CD14-positive monocyte (primary cell): ENCODE measurements around the gene LPAR5. TPM values are rescaled to one million over a fixed set of nuclear protein-coding genes. Genes with fewer than 3 reads are reported as not detected.

Experiments
- DNase-seq, 3 donors: peaks; one replicate each; pipeline ENCODE4 v3.0.0-alpha.2; 2011 to 2022
- H2AFZ ChIP-seq: 2 replicates; pipeline ENCODE4 v1.6.0; 2012; ENCODE audit warnings: mild to moderate bottlenecking, low read depth, low read length, inconsistent platforms; ENCODE audit not compliant: insufficient read depth, poor library complexity, severe bottlenecking
- H3K27ac ChIP-seq, 2 donors: 1 replicate in 1 of 2; 2 replicates in 1 of 2; pipeline ENCODE4 v1.5.1; 2012 to 2013; ENCODE audit warnings: low read length in 2 of 2, control low read depth in 1 of 2, inconsistent platforms in 1 of 2, low read depth in 1 of 2, mild to moderate bottlenecking in 1 of 2
- H3K27me3 ChIP-seq, 2 donors: one replicate each; pipeline versions ENCODE4 v1.6.0 to v1.6.1; 2011 to 2013; ENCODE audit warnings: low read length in 2 of 2; ENCODE audit not compliant: control insufficient read depth in 2 of 2, insufficient read depth in 2 of 2
- H3K36me3 ChIP-seq, 2 donors: replicated peaks in 1 of 2; 1 replicate in 1 of 2; 2 replicates in 1 of 2; pipeline versions ENCODE4 v1.5.1 to v1.6.1; 2012 to 2013; ENCODE audit warnings: low read length in 2 of 2, control low read depth in 1 of 2, inconsistent platforms in 1 of 2, mild to moderate bottlenecking in 1 of 2; ENCODE audit not compliant: insufficient read depth in 2 of 2, control insufficient read depth in 1 of 2
- H3K4me1 ChIP-seq, 2 donors: 1 replicate in 1 of 2; 2 replicates in 1 of 2; pipeline versions ENCODE4 v1.5.1 to v1.6.1; 2012 to 2013; ENCODE audit warnings: low read length in 2 of 2, control low read depth in 1 of 2, inconsistent platforms in 1 of 2, mild to moderate bottlenecking in 1 of 2, moderate library complexity in 1 of 2; ENCODE audit not compliant: insufficient read depth in 2 of 2, control insufficient read depth in 1 of 2
- H3K4me2 ChIP-seq: replicated peaks from 2 replicates; pipeline ENCODE3; 2012; ENCODE audit warnings: low read length, moderate library complexity, mild to moderate bottlenecking; ENCODE audit not compliant: poor library complexity, severe bottlenecking; ENCODE audit errors: extremely low read depth
- H3K4me3 ChIP-seq, 3 experiments: fragments of 200-600 bp in 1 of 3; sonication (generic) in 1 of 3; replicated peaks in 1 of 3; 1 replicate in 2 of 3; 2 replicates in 1 of 3; pipeline ENCODE4 v1.5.1; 2011 to 2013; ENCODE audit warnings: low read length in 3 of 3, mild to moderate bottlenecking in 3 of 3, control low read depth in 2 of 3, low read depth in 2 of 3, inconsistent platforms in 1 of 3, moderate library complexity in 1 of 3
- H3K79me2 ChIP-seq: 2 replicates; pipeline ENCODE4 v1.6.0; 2012; ENCODE audit warnings: mild to moderate bottlenecking, control low read depth, inconsistent platforms, low read length, moderate library complexity; ENCODE audit not compliant: insufficient read depth
- H3K9ac ChIP-seq: 2 replicates; pipeline ENCODE4 v1.6.0; 2017; ENCODE audit warnings: low read length, mild to moderate bottlenecking; ENCODE audit not compliant: insufficient read depth, poor library complexity, severe bottlenecking
- H3K9me3 ChIP-seq, 2 donors: replicated peaks in 1 of 2; 1 replicate in 1 of 2; 2 replicates in 1 of 2; pipeline versions ENCODE4 v1.5.1 to v1.6.1; 2012 to 2013; ENCODE audit warnings: low read length in 2 of 2, control low read depth in 1 of 2; ENCODE audit not compliant: control insufficient read depth in 1 of 2, insufficient read depth in 1 of 2
- H4K20me1 ChIP-seq: 2 replicates; pipeline ENCODE4 v1.6.0; 2012; ENCODE audit warnings: mild to moderate bottlenecking, low read length, control low read depth, moderate library complexity; ENCODE audit not compliant: insufficient read depth
- H3K27ac Mint-ChIP-seq, 7 donors: one replicate each; pipeline ENCODE4 v1.8.0; 2020; ENCODE audit warnings: mild to moderate bottlenecking in 7 of 7, mixed read lengths in 7 of 7, moderate library complexity in 6 of 7, inconsistent platforms in 2 of 7
- H3K27me3 Mint-ChIP-seq, 3 donors: one replicate each; pipeline ENCODE4 v1.8.0; 2021 to 2022; ENCODE audit warnings: low read depth in 3 of 3, mild to moderate bottlenecking in 3 of 3, mixed read lengths in 3 of 3, moderate library complexity in 3 of 3, inconsistent platforms in 1 of 3
- H3K36me3 Mint-ChIP-seq, 2 donors: one replicate each; pipeline ENCODE4 v1.8.0; 2020; ENCODE audit warnings: mixed read lengths in 2 of 2, inconsistent platforms in 1 of 2, mild to moderate bottlenecking in 1 of 2
- H3K4me1 Mint-ChIP-seq: one replicate; pipeline ENCODE4 v1.8.0; 2020; ENCODE audit warnings: mild to moderate bottlenecking, mixed read lengths
- H3K4me3 Mint-ChIP-seq, 2 donors: one replicate each; pipeline ENCODE4 v1.8.0; 2020; ENCODE audit warnings: mild to moderate bottlenecking in 2 of 2, mixed read lengths in 2 of 2, moderate library complexity in 1 of 2
- H3K9me3 Mint-ChIP-seq, 7 donors: one replicate each; pipeline ENCODE4 v1.8.0; 2020 to 2022; ENCODE audit warnings: mixed read lengths in 7 of 7, mild to moderate bottlenecking in 6 of 7, moderate library complexity in 6 of 7, inconsistent platforms in 2 of 7
- WGBS: methylation state at CpG from one replicate; pipeline ENCODE4 v1.1.5; 2013; ENCODE audit warnings: missing lambda C conversion rate; ENCODE audit not compliant: insufficient coverage; 5-methylcytosine and 5-hydroxymethylcytosine counted together
- intact Hi-C, 2 donors: fragments of 100-400 bp; cut with micrococcal nuclease; formaldehyde crosslinking; loops; one replicate each; pipeline versions ENCODE4 v1.15.0 to v1.15.1; 2023
- polyA plus RNA-seq, 3 donors: library from polyadenylated mRNA; depleted of rRNA in 1 of 3; unstranded in 2 of 3; stranded (reverse) in 1 of 3; fragments of 300-500 nt in 2 of 3; fragments of >200 nt in 1 of 3; fragmentation: Illumina TruSeq in 2 of 3; gene quantifications; 1 replicate in 2 of 3; 2 replicates in 1 of 3; pipeline ENCODE4 v1.2.3, GENCODE V29; 2012 to 2021
- TF ChIP-seq, protein P1 (sequence below): fragments of 200-600 bp; IDR thresholded peaks from one replicate; pipeline ENCODE4 v1.8.0; 2022; ENCODE audit warnings: antibody characterized with exemption, mild to moderate bottlenecking

LPAR5 gene
- polyA plus RNA-seq, 3 donors = 0.11 to 0.18 (median 0.14) TPM

- 5% methylated on average over 36 of the region's 38 CpGs for WGBS
- Histone ChIP-seq H3K36me3 (peaks cover 28 to 31% of the 10 kb centered on the region in 2 donors), H3K9me3 (no peaks in the 10 kb centered on the region), H3K4me2 (peak within 1 kb of the TSS; percentile 94), H3K4me3 (peak within 1 kb of the TSS; percentile 48 to 83 (median 59)), H3K27ac (peak within 1 kb of the TSS; percentile 64 to 90), H3K79me2 (peaks cover 10% of the 10 kb centered on the region), H3K9ac (peak within 1 kb of the TSS; percentile 76), H4K20me1 (no peaks in the 10 kb centered on the region), H3K4me1 (peaks cover 43 to 53% of the 10 kb centered on the region in 2 donors), H3K27me3 (no peaks in the 10 kb centered on the region), H2AFZ (peak within 1 kb of the TSS; percentile 75)
- peaks cover 27 to 38% of the 10 kb centered on the region in 2 donors for H3K36me3 Mint-ChIP-seq
- peaks cover 45% of the 10 kb centered on the region for H3K4me1 Mint-ChIP-seq
- H3K4me3 Mint-ChIP-seq = peak within 1 kb of the TSS; percentile 93 to 94
- H3K27me3 Mint-ChIP-seq = peaks cover 0 to 2% (median 0%) of the 10 kb centered on the region in 3 donors
- H3K9me3 Mint-ChIP-seq = no peaks in the 10 kb centered on the region
- TF ChIP-seq, protein P1, sequence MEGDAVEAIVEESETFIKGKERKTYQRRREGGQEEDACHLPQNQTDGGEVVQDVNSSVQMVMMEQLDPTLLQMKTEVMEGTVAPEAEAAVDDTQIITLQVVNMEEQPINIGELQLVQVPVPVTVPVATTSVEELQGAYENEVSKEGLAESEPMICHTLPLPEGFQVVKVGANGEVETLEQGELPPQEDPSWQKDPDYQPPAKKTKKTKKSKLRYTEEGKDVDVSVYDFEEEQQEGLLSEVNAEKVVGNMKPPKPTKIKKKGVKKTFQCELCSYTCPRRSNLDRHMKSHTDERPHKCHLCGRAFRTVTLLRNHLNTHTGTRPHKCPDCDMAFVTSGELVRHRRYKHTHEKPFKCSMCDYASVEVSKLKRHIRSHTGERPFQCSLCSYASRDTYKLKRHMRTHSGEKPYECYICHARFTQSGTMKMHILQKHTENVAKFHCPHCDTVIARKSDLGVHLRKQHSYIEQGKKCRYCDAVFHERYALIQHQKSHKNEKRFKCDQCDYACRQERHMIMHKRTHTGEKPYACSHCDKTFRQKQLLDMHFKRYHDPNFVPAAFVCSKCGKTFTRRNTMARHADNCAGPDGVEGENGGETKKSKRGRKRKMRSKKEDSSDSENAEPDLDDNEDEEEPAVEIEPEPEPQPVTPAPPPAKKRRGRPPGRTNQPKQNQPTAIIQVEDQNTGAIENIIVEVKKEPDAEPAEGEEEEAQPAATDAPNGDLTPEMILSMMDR = no peak
- H3K27ac Mint-ChIP-seq = peak within 1 kb of the TSS; percentile 91 to 96 (median 94)
- peak; percentile 78 to 87 (median 80) for DNase-seq
- intact Hi-C loops = loop anchor here in 1 of 2 donors (10.0 kb wide), 1 partner anchor 48 kb away; no protein-coding TSS in a partner anchor
These were observed 11.4 kb upstream of the LPAR5 start, which contains the start of gene ACRBP for GRCh38 chr12:6647083-6647604. Gene ACRBP (minus strand): TSS chr12:6647432. CDS start chr12:6647366, 66 bp downstream.

DNA sequence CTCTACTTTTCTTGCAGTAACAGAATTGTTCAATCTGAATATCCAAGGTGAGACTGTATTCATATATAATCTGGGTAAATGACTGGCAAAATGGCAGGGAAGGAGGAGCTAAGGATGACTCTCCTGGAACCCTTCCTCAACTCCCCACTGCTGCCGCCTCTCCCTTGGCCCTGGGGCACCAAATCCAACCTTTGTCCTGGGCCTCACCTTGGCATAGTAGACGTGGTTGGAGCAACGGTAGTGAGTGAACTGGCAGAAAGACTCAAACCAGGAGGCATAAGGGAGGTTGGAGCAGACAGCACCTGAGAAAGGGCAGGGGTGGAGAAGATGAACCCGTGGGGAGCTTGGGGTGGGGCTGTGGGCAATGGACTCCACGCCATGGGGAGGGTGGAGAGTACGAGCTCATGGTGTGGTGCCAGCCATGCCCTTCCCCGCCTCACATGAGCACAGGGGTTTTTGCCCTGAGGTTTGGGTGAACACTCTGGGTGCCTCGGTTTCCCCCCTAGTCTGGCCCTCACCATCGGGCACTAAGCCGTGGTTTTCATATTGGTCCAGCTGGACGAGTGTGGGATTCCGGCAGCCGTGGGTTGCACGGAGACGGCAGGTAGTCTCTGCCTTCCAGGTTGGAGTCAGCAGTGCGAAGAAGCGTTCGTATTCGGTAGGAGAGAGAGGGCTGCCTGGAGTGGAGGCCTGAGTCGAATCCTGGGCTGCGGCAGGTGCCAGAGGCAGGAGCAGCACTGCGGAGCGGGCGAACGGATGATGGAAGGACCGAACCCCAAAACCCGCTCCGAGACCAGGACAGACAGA lies 10.7 kb upstream of the LPAR5 start:
- peak overlapping the region; percentile 91 to 96 (median 94) for H3K27ac Mint-ChIP-seq
- H3K9me3 Mint-ChIP-seq = peaks cover 0 to 2% (median 0%) of the 10 kb centered on the region in 7 donors
- Histone ChIP-seq H3K27ac (peak overlapping the region; percentile 64 to 90), H2AFZ (peak overlapping the region; percentile 75), H3K4me3 (peak overlapping the region; percentile 48 to 83 (median 59)), H3K9me3 (no peaks in the 10 kb centered on the region), H3K4me1 (peaks cover 43 to 57% of the 10 kb centered on the region in 2 donors), H4K20me1 (no peaks in the 10 kb centered on the region), H3K27me3 (no peaks in the 10 kb centered on the region), H3K36me3 (peaks cover 22 to 24% of the 10 kb centered on the region in 2 donors), H3K79me2 (peaks cover 10% of the 10 kb centered on the region), H3K4me2 (peak overlapping the region; percentile 94), H3K9ac (peak overlapping the region; percentile 76)
- H3K4me3 Mint-ChIP-seq = peak overlapping the region; percentile 93 to 94
- H3K36me3 Mint-ChIP-seq = peaks cover 22 to 33% of the 10 kb centered on the region in 2 donors
- H3K4me1 Mint-ChIP-seq = peaks cover 50% of the 10 kb centered on the region
- no peak for DNase-seq
- H3K27me3 Mint-ChIP-seq = peaks cover 0 to 2% (median 2%) of the 10 kb centered on the region in 3 donors
- TF ChIP-seq, protein P1 = no peak
- WGBS = 51% methylated on average over 26 of the region's 28 CpGs
- intact Hi-C loops = loop anchor here in 1 of 2 donors (10.0 kb wide), 1 partner anchor 48 kb away; no protein-coding TSS in a partner anchor
